NCI-H1417 (cell line): ENCODE data around the gene MGAT4D.
A peak's percentile ranks its signal among the peaks of the same experiment; 100 is the strongest.
"Not testable (repeated sequence)": the region's sequence is repeated elsewhere in the genome, so short reads cannot be mapped to it uniquely, and the experiment has no call there.

Experiments used
- DNase-seq, 3 experiments: peaks; one replicate each; lab custom pipeline; 2025; lab: John Stamatoyannopoulos, UW

Gene MGAT4D

DNA sequence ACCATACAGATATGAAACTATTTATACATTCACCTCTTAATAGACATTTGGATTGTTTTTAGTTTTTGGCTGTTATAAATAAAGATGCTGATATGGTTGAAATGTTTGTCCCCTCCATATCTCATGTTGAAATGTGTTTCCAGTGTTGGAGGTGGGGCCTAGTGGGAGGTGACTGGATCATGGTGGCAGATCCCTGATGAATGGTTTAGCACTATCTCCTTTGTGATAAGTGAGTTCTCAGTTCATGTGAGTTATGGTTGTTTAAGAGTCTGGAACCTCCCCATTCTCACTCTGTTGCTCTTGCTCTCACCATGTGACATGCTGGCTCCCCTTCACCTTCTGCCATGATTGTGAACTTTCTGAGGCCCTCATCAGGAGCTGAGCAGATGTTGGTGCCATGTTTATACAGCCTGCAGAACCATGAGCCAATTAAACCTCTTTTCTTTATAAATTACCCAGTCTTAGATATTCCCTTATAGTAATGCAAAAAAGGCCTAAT, 58.4 kb downstream of the MGAT4D start:
- DNase-seq = no peak

DNA sequence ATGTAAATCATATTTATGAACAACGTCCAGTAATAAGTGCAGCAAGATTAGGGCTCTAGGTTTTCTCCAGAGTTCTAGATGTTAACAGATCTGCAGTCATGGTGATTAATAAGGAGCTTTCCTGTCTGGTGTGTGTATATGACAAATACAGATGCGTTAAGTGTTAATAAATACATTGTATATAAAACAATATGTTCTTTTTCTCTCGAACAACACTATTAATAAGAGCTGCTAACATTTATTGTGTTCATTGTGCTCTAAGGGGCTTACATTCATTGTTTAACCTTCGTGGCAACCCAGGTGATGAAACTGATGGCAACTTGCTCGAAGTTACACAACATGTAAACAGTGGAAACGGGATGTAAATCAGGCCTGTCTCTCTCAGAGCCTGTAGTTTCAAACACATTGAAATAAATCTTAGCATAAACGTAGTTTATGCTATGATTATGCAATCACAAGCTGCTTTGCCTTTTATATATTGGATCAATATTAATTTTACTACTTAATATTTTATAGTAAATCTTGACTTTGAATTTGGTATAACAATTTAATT, 70.1 kb downstream of the MGAT4D start:
- DNase-seq = no peak

DNA sequence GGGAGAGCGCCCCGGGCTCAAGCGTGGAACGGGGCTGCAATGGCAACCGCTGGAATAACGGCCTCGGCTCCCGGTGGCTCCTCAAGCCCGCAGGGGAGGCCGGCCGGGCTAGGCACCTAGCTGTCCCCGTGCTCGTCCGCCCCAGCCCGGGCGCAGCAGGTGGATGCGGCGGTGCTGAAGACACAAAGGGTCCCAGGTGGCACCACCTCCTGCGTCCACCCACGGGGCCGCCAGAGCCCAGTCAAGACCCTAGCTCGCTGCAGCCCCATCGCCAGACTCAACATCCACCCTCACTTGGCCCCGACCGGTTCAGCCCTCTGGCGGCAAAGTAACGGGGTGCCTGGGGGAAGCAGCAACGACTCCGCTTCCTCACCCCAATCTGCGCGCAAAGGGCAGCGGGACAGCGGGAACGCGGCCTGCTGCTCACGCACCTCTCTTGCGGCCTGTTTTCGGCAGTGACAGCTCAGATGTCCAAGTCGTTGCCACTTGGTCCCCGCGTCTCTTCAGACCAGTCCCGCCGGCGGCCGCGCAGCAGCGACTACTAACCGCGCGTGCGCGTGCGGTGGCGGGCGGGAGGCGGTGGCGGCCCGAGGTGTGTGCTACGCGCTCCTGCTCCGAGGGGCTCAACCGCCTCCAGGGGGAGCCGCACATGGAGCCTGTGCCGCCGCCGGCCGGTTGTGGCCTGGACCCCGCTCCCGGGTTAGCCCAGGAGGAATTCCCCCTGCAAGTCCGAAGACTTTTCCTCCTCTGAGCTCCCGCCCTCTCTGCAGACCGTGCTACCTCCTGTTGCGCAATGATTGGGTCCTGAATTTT, 70.8 kb downstream of the MGAT4D start, which contains the start of gene CLGN:
Gene CLGN, minus strand, starts transcription at position 543 of the 813 bp plus-strand sequence. CDS start 14,570 bp downstream, outside the sequence.
- peak; percentile 68 to 98 (median 96) for DNase-seq

DNA sequence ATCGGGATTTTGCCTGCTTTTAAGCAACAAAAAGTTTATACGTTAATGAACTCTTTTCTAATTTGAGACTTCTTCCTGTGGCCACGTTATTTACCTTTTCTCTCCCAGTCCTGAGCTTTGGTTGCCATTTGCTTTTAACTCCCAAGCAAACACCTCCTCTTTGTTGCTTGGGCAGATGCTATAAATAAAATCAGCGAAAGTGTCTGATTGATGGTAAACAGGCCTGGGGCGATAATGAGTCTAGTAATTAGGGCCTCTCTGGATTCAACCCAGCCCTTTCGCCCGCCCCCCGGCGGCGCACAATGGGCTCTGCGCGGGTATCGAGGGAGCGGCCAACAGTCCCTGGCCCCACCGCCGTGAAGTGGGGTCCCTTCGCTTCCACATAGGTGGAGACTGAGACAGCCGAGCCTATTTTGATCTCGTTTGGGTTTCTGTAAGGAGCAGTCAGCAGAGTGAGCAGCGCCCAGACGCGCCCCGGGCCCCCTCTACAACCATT, 71.4 kb downstream of the MGAT4D start:
- DNase-seq = peak; percentile 31 to 98 (median 98)

DNA sequence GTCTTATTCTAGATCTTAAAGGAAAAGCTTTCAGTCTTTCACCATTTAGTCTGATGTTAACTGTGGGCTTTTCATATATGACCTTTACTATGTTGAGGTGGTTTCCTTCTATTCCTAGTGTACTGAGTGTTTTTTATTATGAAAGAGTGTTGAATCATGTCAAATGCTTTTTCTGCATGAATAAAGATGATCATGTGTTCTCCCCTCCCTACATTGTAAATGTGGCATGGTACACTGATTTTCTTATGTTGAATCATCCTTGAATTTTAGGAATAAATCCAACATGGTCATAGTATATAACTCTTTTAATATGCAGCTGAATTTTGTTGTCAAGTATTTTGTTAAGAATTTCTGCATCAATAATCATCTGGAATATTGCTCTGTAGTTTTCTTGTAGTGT, 75.0 kb downstream of the MGAT4D start:
- DNase-seq = no peak

DNA sequence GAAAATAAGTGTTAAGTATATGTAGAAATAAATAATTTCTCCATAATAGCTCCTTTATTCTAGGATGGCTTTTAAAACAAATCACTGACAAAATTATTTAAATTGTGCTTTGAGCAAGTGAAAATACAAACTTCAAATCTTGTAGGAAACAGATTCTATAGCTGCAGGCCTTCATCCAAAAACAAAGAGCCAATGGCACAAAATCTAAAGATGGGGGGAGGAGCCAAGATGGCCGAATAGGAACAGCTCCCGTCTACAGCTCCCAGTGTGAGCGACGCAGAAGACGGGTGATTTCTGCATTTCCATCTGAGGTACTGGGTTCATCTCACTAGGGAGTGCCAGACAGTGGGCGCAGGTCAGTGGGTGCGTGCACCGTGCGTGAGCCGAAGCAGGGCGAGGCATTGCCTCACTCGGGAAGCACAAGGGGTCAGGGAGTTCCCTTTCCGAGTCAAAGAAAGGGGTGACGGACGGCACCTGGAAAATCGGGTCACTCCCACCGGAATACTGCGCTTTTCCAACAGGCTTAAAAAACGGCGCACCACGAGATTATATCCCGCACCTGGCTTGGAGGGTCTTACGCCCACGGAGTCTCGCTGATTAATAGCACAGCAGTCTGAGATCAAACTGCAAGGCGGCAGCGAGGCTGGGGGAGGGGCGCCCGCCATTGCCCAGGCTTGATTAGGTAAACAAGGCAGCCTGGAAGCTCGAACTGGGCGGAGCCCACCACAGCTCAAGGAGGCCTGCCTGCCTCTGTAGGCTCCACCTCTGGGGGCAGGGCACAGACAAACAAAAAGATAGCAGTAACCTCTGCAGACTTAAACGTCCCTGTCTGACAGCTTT, 84.7 kb downstream of the MGAT4D start:
- DNase-seq = not testable (repeated sequence)

DNA sequence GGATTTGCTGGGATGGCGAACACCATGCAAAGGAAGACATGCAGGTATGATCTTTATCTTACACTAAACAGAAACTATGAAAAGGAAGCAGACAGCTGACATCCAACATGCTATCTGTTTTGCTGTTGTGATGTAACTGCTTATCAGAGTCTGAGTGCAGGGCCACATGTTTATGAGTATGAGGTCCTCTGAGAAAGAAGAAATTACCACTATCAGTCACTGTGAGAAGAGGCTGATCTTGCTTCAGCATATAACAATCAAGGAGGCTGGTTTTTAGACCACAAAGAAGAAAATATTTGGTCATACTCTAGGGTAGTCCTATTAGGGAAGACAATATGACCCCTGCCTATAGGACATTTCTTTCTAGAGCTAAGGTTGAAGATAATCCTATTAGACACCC, 89.1 kb downstream of the MGAT4D start:
- no peak for DNase-seq

DNA sequence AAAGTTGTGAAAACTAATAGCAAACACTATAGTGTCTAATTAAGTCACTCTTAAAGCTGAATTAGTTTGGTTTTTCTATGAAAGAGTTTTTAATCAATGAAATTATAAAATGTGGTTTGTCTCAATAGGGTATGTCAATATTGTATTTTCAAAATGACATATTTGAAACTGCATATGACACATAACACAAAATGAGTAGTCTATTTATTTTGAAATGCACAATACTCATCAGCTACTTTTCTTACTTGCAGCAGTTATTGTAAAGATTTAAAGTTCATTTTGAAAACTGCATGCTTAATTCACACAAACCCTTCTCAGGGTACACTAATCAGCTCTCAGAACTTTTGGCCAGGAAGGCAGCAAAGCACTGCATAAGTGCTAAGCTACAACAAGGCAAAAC, 91.8 kb downstream of the MGAT4D start:
- no peak for DNase-seq

DNA sequence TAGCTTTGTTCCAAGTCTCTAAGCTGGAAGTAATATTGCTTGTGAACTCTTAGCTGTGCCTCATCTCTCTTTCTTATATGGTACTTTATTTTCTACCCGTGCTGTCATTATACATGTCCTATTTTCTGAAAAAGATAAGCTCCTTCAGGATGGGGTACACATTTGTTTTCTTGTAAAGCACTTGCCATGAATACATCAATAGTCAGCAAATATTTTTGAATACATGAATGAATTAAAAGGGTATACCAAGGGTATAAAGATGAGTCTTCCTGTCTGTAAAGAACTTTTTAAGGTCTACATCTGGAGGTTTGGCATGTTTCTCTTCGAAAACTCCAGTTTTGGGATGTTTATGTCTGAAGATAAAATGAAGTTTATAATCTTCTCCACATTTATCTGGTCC, 98.0 kb downstream of the MGAT4D start:
- DNase-seq = no peak

DNA sequence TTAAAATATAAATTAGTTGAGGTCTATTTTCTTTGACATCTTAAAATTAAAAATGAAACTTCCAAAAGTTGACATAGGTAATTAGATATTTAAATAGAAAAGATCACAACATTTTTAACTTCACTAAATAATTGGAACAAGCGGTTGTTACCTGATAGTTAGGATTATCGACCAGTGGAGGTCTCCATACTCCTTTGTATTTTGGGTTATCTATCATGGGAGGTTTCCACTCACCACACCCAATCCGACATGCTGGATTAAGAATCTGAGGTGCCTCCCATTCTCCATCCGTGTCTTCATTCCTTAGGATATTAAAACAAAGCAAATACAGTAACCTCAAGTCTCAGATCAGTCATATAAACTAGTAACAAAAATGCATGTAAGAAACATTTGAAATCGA, 102.4 kb downstream of the MGAT4D start:
- peak in 1 of 3 experiments; percentile 19 for DNase-seq
